ENCODE measurements around the gene SHANK3.
"Not testable (repeated sequence)": the region's sequence is repeated elsewhere in the genome, so short reads cannot be mapped to it uniquely, and the experiment has no call there.

SHANK3 gene

DNA sequence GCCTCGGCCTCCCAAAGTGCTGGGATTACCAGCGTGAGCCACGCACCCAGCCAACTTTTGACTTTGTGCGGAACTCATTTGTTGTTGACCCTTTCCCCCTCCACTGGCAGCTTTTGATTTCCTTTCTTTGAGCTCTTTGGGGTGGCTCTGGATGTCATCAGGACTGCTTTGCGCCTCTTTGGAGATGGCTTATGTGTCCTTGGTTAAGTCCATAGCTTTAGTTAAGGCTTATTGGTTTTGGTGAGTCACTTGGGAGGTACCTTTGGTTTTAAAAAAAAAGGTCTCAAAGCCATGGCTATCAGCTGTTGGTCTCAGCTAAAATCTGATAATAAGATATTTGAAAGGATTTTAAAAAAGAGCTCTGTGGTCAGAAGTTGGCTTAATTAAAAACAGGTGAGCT, 39.5 kb upstream of the SHANK3 start:
- Histone ChIP-seq H3K36me3 (ENCODE audit: control insufficient read depth, insufficient read depth, low read length) (no peaks in the 10 kb centered on the region), H3K4me3 (ENCODE audit: low read depth, low read length) (no peak overlapping the region), H3K27ac (ENCODE audit: low read depth, low read length) (no peak overlapping the region), H3K4me1 (ENCODE audit: control insufficient read depth, insufficient read depth, low read length) (peaks cover 4% of the 10 kb centered on the region; the same call in 1 of the 2 replicates), H3K9me3 (ENCODE audit: control insufficient read depth, insufficient read depth, low read length) (no peaks in the 10 kb centered on the region), H3K9ac (ENCODE audit: low read depth, low read length) (no peak overlapping the region), H3K27me3 (ENCODE audit: control insufficient read depth, insufficient read depth, low read length) (peaks cover 9% of the 10 kb centered on the region)

DNA sequence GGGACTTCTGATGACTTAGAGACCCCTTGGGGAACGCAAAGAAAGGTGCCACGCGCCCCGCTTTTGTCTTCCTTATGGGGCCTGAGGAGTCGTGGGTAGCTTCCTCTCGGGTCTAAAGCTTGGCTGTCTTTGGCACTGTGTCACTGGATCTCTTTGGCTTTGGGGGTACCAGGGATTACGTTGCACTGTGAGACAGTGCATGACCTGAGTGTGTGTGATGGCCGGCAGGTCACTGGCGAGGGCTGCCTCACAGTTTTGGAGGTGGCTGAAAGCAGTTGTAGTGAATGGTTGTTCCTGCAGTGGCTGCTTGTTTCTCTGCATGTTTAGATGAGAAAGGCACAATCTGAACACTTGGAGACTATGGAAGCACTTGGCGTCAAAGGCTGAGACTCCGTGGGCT, 38.9 kb upstream of the SHANK3 start:
- Histone ChIP-seq H3K4me1 (ENCODE audit: control insufficient read depth, insufficient read depth, low read length) (peaks cover 1% of the 10 kb centered on the region; the same call in 1 of the 2 replicates), H3K27ac (ENCODE audit: low read depth, low read length) (no peak overlapping the region), H3K9me3 (ENCODE audit: control insufficient read depth, insufficient read depth, low read length) (no peaks in the 10 kb centered on the region), H3K4me3 (ENCODE audit: low read depth, low read length) (no peak overlapping the region), H3K36me3 (ENCODE audit: control insufficient read depth, insufficient read depth, low read length) (no peaks in the 10 kb centered on the region), H3K9ac (ENCODE audit: low read depth, low read length) (no peak overlapping the region), H3K27me3 (ENCODE audit: control insufficient read depth, insufficient read depth, low read length) (peaks cover 3% of the 10 kb centered on the region)

DNA sequence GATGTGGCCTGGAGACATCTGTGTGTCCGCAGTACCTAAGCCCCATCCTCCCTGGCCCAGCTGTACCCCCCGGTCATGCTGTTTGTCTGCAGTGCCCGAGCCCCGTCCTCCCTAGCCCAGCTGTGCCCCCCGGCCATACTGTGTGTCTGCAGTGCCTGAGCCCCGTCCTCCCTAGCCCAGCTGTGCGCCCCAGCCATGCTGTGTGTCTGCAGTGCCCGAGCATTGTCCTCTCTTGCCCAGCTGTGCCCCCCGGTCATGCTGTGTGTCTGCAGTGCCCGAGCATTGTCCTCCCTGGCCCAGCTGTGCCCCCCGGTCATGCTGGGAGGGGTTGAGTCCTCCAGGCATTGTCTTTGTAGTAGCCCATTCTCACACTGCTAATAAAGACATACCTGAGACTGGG, 37.0 kb upstream of the SHANK3 start:
- Histone ChIP-seq H3K9ac (ENCODE audit: low read depth, low read length) (no peak overlapping the region), H3K27ac (ENCODE audit: low read depth, low read length) (no peak overlapping the region), H3K9me3 (ENCODE audit: control insufficient read depth, insufficient read depth, low read length) (no peaks in the 10 kb centered on the region), H3K4me1 (ENCODE audit: control insufficient read depth, insufficient read depth, low read length) (no peaks in the 10 kb centered on the region), H3K27me3 (ENCODE audit: control insufficient read depth, insufficient read depth, low read length) (no peaks in the 10 kb centered on the region), H3K36me3 (ENCODE audit: control insufficient read depth, insufficient read depth, low read length) (no peaks in the 10 kb centered on the region), H3K4me3 (ENCODE audit: low read depth, low read length) (no peak overlapping the region)

DNA sequence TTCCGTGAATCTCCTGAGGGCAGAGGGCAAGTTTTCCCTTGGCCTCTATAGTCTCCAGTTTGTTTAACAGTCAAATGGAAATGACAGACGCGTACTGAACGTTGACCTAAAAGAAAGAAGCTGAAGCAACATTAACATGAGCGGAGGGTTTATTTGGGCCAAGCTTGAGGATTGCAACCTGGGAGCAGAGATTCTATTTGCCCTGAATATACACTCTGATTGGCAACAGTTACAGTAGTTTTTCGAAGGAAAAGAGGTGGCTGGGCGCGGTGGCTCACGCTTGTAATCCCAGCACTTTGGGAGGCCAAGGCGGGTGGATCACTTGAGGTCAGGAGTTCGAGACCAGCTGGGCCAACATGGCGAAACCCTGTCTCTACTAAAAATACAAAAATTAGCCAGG, 32.3 kb upstream of the SHANK3 start:
- Histone ChIP-seq H3K4me1 (ENCODE audit: control insufficient read depth, insufficient read depth, low read length) (peaks cover 16% of the 10 kb centered on the region), H3K27me3 (ENCODE audit: control insufficient read depth, insufficient read depth, low read length) (peaks cover 24% of the 10 kb centered on the region)
- H3K9ac ChIP-seq (ENCODE audit: low read depth, low read length); H3K4me3 ChIP-seq (ENCODE audit: low read depth, low read length); H3K9me3 ChIP-seq (ENCODE audit: control insufficient read depth, insufficient read depth, low read length); H3K36me3 ChIP-seq (ENCODE audit: control insufficient read depth, insufficient read depth, low read length); H3K27ac ChIP-seq (ENCODE audit: low read depth, low read length): not testable (repeated sequence)

DNA sequence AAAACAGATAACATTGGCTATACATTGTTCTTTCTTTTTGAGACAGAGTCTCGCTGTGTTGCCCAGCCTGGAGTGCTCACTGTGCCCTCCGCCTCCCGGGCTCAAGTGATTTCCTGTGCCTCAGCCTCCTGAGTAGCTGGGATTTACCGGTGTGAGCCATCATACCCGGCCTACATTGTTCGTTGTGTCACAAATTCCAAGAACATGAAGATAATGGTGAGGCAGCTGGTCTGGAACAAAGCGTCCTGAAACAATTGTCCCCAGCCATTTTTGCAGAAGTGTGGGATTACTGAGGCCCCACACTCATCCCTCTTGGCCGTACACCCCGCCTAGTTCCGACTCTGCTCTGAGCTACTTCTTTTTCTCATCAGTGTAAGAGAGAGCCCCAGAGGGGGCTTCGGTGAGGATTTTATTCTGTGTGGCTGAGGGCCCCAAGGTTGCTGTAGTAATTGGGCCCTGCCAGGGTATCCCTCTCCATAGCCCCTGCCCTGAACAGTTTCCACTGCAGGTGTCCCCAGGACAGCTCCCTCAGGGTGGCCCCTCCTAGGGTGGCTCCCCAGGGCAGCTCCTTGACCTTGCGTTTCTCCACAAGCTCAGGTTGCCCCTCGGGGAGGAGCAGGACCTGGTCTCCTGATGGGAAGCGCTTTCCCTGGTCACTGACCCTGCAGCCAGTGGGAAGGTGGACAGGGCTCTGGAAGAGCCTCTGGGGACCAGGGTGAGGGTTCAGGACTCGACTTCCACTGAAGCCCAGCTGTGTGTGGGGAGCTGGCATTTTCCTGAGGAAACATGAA, 31.6 kb upstream of the SHANK3 start:
- Histone ChIP-seq H3K36me3 (ENCODE audit: control insufficient read depth, insufficient read depth, low read length) (no peaks in the 10 kb centered on the region), H3K27ac (ENCODE audit: low read depth, low read length) (peak overlapping the region; percentile 81), H3K4me3 (ENCODE audit: low read depth, low read length) (peak overlapping the region; percentile 10; the same call in 1 of the 2 replicates), H3K4me1 (ENCODE audit: control insufficient read depth, insufficient read depth, low read length) (peaks cover 16% of the 10 kb centered on the region), H3K9ac (ENCODE audit: low read depth, low read length) (no peak overlapping the region), H3K9me3 (ENCODE audit: control insufficient read depth, insufficient read depth, low read length) (peaks cover 5% of the 10 kb centered on the region), H3K27me3 (ENCODE audit: control insufficient read depth, insufficient read depth, low read length) (peaks cover 29% of the 10 kb centered on the region)

DNA sequence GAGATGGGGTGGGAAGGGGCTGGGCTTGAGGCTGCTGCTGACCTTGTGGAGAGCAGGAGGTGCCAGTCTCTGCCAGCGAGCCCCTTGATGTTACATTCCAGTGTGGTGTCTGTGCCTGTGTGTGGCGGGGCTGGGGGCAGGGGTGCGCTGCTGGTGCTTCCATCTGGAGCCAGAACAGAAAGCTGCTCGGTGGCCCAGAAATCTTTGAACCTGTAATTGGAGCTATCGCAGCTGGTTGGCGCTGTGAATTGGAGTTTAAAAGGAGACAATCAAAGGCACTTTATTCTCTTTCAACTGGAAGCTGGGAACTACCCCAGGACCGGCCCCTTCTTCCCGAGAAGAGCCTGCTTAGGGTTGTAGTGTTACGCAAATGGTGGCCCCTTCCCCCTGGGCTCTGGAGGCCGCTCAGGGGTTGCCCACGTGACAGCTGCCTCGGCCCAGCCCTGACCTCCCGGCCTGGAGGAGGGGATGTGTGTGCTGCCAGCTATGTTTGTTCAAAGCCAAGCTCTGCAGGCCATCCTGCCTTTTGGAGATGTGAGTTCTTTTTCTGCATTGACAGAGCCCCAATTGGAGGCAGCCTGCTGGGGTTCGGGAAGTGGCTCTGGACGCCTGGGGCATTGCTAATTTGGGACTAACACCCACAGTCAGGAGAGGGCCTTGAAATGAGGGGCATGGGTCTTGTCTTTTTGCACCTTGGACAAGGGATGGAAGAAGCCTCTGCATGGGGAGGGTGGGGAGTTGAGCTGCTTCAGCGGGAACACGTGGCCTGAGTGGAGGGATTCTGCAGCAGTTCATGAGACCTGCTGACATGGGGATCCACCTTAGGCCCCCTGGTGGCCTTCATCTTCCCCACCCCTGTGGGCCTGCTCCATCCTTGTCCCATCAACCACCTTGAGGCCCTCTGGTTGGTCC, 30.7 kb upstream of the SHANK3 start:
- no peak overlapping the region for H3K9ac ChIP-seq (ENCODE audit: low read depth, low read length)
- H3K9me3 ChIP-seq (ENCODE audit: control insufficient read depth, insufficient read depth, low read length): peaks cover 10% of the 10 kb centered on the region
- H3K36me3 ChIP-seq (ENCODE audit: control insufficient read depth, insufficient read depth, low read length): no peaks in the 10 kb centered on the region
- peak overlapping the region; percentile 81 for H3K27ac ChIP-seq (ENCODE audit: low read depth, low read length)
- peak overlapping the region; percentile 14 for H3K4me3 ChIP-seq (ENCODE audit: low read depth, low read length)
- peaks cover 16% of the 10 kb centered on the region for H3K4me1 ChIP-seq (ENCODE audit: control insufficient read depth, insufficient read depth, low read length)
- peaks cover 29% of the 10 kb centered on the region for H3K27me3 ChIP-seq (ENCODE audit: control insufficient read depth, insufficient read depth, low read length)

DNA sequence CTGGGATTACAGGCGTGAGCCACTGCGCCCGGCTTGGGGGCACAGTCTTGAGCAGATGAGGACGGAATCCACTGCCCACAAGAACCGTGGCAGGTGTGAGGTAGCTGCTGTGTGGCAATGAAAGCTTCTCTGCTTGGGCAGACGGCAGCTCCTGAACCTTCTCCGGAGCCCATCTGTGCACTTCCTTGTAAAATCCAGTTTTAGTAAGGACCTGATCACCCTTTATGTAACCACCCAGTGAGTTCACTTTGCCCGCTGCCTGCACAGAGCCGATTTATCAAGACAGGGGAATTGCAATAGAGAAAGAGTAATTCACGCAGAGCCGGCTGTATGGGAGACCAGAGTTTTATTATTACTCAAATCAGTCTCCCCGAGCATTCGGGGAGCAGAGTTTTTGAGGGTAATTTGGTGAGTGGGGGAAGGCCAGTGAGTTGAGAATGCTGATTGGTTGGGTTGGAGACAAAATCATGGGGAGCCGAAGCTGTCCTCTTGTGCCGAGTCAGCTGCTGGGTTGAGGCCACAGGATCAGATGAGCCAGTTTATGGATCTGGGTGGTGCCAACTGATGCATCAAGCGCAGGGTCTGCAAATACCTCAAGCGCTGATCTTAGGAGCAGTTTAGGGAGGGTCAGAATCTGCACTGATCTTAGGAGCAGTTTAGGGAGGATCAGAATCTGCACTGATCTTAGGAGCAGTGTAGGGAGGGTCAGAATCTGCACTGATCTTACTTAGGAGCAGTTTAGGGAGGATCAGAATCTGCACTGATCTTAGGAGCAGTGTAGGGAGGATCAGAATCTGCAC, 29.4 kb upstream of the SHANK3 start:
- peaks cover 16% of the 10 kb centered on the region for H3K4me1 ChIP-seq (ENCODE audit: control insufficient read depth, insufficient read depth, low read length)
- H3K27ac ChIP-seq (ENCODE audit: low read depth, low read length): not testable (repeated sequence)

DNA sequence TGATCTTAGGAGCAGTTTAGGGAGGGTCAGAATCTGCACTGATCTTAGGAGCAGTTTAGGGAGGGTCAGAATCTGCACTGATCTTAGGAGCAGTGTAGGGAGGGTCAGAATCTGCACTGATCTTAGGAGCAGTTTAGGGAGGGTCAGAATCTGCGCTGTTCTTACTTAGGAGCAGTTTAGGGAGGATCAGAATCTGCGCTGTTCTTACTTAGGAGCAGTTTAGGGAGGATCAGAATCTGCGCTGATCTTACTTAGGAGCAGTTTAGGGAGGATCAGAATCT, 28.9 kb upstream of the SHANK3 start:
- not testable (repeated sequence) for H3K9ac ChIP-seq (ENCODE audit: low read depth, low read length)

More for the DNA sequence above, 29.4 kb upstream of the SHANK3 start:
- not testable (repeated sequence) for H3K9ac ChIP-seq (ENCODE audit: low read depth, low read length); H3K36me3 ChIP-seq (ENCODE audit: control insufficient read depth, insufficient read depth, low read length); H3K4me3 ChIP-seq (ENCODE audit: low read depth, low read length)
- H3K27me3 ChIP-seq (ENCODE audit: control insufficient read depth, insufficient read depth, low read length): peaks cover 29% of the 10 kb centered on the region
- H3K9me3 ChIP-seq (ENCODE audit: control insufficient read depth, insufficient read depth, low read length): peaks cover 15% of the 10 kb centered on the region

DNA sequence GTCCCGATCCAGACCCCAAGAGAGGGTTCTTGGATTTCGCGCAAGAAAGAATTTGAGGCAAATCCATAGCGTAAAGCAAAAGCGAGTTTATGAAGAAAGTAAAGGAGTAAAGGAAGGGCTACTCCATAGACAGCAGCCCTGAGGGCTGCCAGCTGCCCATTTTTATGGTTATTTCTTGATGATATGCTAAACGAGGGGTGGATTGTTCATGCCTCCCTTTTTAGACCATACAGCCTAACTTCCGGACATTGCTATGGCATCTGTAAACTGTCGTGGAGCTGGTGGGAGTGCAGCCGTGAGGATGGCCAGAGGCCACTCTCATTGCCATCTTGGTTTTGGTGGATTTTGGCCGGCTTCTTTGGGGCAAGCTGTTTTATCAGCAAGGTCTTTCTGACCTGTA, 19.4 kb upstream of the SHANK3 start:
- peaks cover 20% of the 10 kb centered on the region for H3K9me3 ChIP-seq (ENCODE audit: control insufficient read depth, insufficient read depth, low read length)
- H3K4me1 ChIP-seq (ENCODE audit: control insufficient read depth, insufficient read depth, low read length): no peaks in the 10 kb centered on the region
- H3K4me3 ChIP-seq (ENCODE audit: low read depth, low read length): no peak overlapping the region
- H3K27ac ChIP-seq (ENCODE audit: low read depth, low read length): no peak overlapping the region
- H3K9ac ChIP-seq (ENCODE audit: low read depth, low read length): no peak overlapping the region
- no peaks in the 10 kb centered on the region for H3K36me3 ChIP-seq (ENCODE audit: control insufficient read depth, insufficient read depth, low read length)
- H3K27me3 ChIP-seq (ENCODE audit: control insufficient read depth, insufficient read depth, low read length): peaks cover 20% of the 10 kb centered on the region

More for the DNA sequence above, 28.9 kb upstream of the SHANK3 start:
- H3K36me3 ChIP-seq (ENCODE audit: control insufficient read depth, insufficient read depth, low read length); H3K4me3 ChIP-seq (ENCODE audit: low read depth, low read length); H3K27ac ChIP-seq (ENCODE audit: low read depth, low read length): not testable (repeated sequence)
- H3K4me1 ChIP-seq (ENCODE audit: control insufficient read depth, insufficient read depth, low read length): peaks cover 16% of the 10 kb centered on the region
- H3K9me3 ChIP-seq (ENCODE audit: control insufficient read depth, insufficient read depth, low read length): peaks cover 15% of the 10 kb centered on the region
- H3K27me3 ChIP-seq (ENCODE audit: control insufficient read depth, insufficient read depth, low read length): peaks cover 29% of the 10 kb centered on the region

DNA sequence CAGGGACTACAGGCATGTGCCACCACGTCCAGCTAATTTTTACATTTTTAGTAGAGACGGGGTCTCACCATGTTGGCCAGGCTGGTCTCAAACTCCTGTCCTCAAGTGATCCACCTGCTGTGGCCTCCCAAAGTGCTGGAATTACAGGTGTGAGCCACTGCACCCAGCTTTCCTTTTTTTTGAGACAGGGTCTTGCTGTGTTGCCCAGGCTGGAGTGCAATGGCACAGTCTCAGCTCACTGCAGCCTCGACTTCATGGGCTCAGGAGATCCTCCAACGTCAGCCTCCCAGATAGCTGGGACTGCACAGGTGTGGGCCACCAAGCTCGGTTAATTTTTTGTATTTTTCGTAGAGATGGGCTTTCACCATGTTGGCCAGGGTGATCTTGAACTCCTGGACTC, 18.0 kb upstream of the SHANK3 start:
- Histone ChIP-seq H3K27me3 (ENCODE audit: control insufficient read depth, insufficient read depth, low read length) (peaks cover 20% of the 10 kb centered on the region), H3K9me3 (ENCODE audit: control insufficient read depth, insufficient read depth, low read length) (peaks cover 15% of the 10 kb centered on the region)
- not testable (repeated sequence) for H3K4me1 ChIP-seq (ENCODE audit: control insufficient read depth, insufficient read depth, low read length); H3K36me3 ChIP-seq (ENCODE audit: control insufficient read depth, insufficient read depth, low read length); H3K4me3 ChIP-seq (ENCODE audit: low read depth, low read length); H3K9ac ChIP-seq (ENCODE audit: low read depth, low read length); H3K27ac ChIP-seq (ENCODE audit: low read depth, low read length)
